ENCODE results near the gene VPS13A. TPM values are rescaled to one million over a fixed set of nuclear protein-coding genes. Genes with fewer than 3 reads are reported as not detected.

VPS13A gene
- total RNA-seq, 2 donors from 2014 or later = 42.5 to 54.4 TPM

GRCh38 chr9:77188242-77188641 lies 10.9 kb downstream of the VPS13A start:
- no peak for ATAC-seq
- Histone ChIP-seq H3K9me3 (no peaks in the 10 kb centered on the region), H3K4me1 (peaks cover 9% of the 10 kb centered on the region), H3K4me3 (no peak overlapping the region), H3K27ac (no peak overlapping the region), H3K36me3 (replicated peaks in 1 of 2; ENCODE audit: insufficient read depth in 1 of 2, low read depth in 2 of 2) (no peaks in the 10 kb centered on the region), H3K27me3 (no peaks in the 10 kb centered on the region)
- intact Hi-C loops (cut with DNase I) = no loop called here
- 100% methylated on average over 3 of the region's 3 CpGs for WGBS, 2 donors
- no peak for DNase-seq
- TF ChIP-seq POLR2A (IDR thresholded peaks at IDR 0.05) (no peak), CTCF (IDR thresholded peaks at IDR 0.05) (no peak)

- WGBS, 2 donors = 87 to 100% methylated on average over 1 to 2 of the region's 2 CpGs
- DNase-seq (no peak), ATAC-seq (no peak)
- Histone ChIP-seq H3K27me3 (no peaks in the 10 kb centered on the region), H3K4me3 (no peak overlapping the region), H3K9me3 (no peaks in the 10 kb centered on the region), H3K36me3 (replicated peaks in 1 of 2; ENCODE audit: insufficient read depth in 1 of 2, low read depth in 2 of 2) (no peaks in the 10 kb centered on the region), H3K4me1 (no peaks in the 10 kb centered on the region), H3K27ac (no peak overlapping the region)
- TF ChIP-seq CTCF (IDR thresholded peaks at IDR 0.05) (no peak), POLR2A (IDR thresholded peaks at IDR 0.05) (no peak)
- intact Hi-C loops (cut with DNase I) = no loop called here
Measured at GRCh38 chr9:77194423-77194822, 17.1 kb downstream of the VPS13A start.

- Histone ChIP-seq H3K4me3 (no peak overlapping the region), H3K27ac (no peak overlapping the region), H3K9me3 (no peaks in the 10 kb centered on the region), H3K27me3 (no peaks in the 10 kb centered on the region), H3K36me3 (replicated peaks in 1 of 2; ENCODE audit: insufficient read depth in 1 of 2, low read depth in 2 of 2) (no peaks in the 10 kb centered on the region), H3K4me1 (no peaks in the 10 kb centered on the region)
- WGBS, 2 donors = 83 to 93% methylated on average over 2 of the region's 2 CpGs
- TF ChIP-seq POLR2A (IDR thresholded peaks at IDR 0.05) = no peak
- TF ChIP-seq CTCF (IDR thresholded peaks at IDR 0.05) = no peak
- intact Hi-C loops (cut with DNase I) = no loop called here
- ATAC-seq (no peak), DNase-seq (no peak)
Measured at GRCh38 chr9:77210116-77210515, 32.8 kb downstream of the VPS13A start.

- no peaks in the 10 kb centered on the region for H3K4me1 ChIP-seq
- DNase-seq (no peak), ATAC-seq (no peak)
- H3K36me3 ChIP-seq (replicated peaks in 1 of 2; ENCODE audit: insufficient read depth in 1 of 2, low read depth in 2 of 2) = no peaks in the 10 kb centered on the region
- WGBS, 2 donors = 90 to 92% methylated on average over 6 of the region's 6 CpGs
- TF ChIP-seq POLR2A (IDR thresholded peaks at IDR 0.05) (no peak), CTCF (IDR thresholded peaks at IDR 0.05) (no peak)
- no peaks in the 10 kb centered on the region for H3K27me3 ChIP-seq
- no peaks in the 10 kb centered on the region for H3K9me3 ChIP-seq
- H3K27ac ChIP-seq = no peak overlapping the region
- intact Hi-C loops (cut with DNase I) = no loop called here
- H3K4me3 ChIP-seq = no peak overlapping the region
Measured at GRCh38 chr9:77211561-77211960, 34.2 kb downstream of the VPS13A start.

- Histone ChIP-seq H3K9me3 (no peaks in the 10 kb centered on the region), H3K36me3 (replicated peaks in 1 of 2; ENCODE audit: insufficient read depth in 1 of 2, low read depth in 2 of 2) (no peaks in the 10 kb centered on the region), H3K27ac (no peak overlapping the region), H3K4me1 (no peaks in the 10 kb centered on the region), H3K4me3 (no peak overlapping the region), H3K27me3 (no peaks in the 10 kb centered on the region)
- intact Hi-C loops (cut with DNase I) = no loop called here
- no peak for ATAC-seq
- 29 to 34% methylated on average over 1 of the region's 1 CpG for WGBS, 2 donors
- DNase-seq = no peak
- TF ChIP-seq POLR2A (IDR thresholded peaks at IDR 0.05) (no peak), CTCF (IDR thresholded peaks at IDR 0.05) (no peak)
Measured at GRCh38 chr9:77212801-77213200, 35.5 kb downstream of the VPS13A start.
